RWPE2 (cell line): Measurements from ENCODE around the gene ADAMTSL1.
A peak's percentile ranks its signal among the peaks of the same experiment; 100 is the strongest.

Experiments
- ATAC-seq: fragments of 200-7000 bp; cut with Tn5 transposase; 3 replicates; pipeline ENCODE4 v1.9.1; 2021; ENCODE audit warnings: low read depth
- DNase-seq: peaks from one replicate; pipeline ENCODE4 v3.0.0-alpha.2; 2020; ENCODE audit warnings: low spot score
- H3K27ac ChIP-seq: fragments of 450-650 bp; 2 replicates; pipeline ENCODE4 v1.5.1; 2017; ENCODE audit warnings: mild to moderate bottlenecking; ENCODE audit not compliant: poor library complexity, severe bottlenecking
- H3K27me3 ChIP-seq: fragments of 250-450 bp; sonication (Bioruptor Pico); 2 replicates; pipeline ENCODE4 v1.5.1; 2021; ENCODE audit warnings: mild to moderate bottlenecking, moderate library complexity; ENCODE audit not compliant: insufficient read depth, poor library complexity, severe bottlenecking
- H3K36me3 ChIP-seq: fragments of 250-450 bp; sonication (Bioruptor Pico); 2 replicates; pipeline ENCODE4 v1.5.1; 2020; ENCODE audit warnings: low read depth, mild to moderate bottlenecking, moderate library complexity
- H3K4me1 ChIP-seq: fragments of 250-450 bp; sonication (Bioruptor Pico); 2 replicates; pipeline ENCODE4 v1.5.1; 2021; ENCODE audit warnings: mild to moderate bottlenecking, moderate library complexity; ENCODE audit not compliant: insufficient read depth, poor library complexity, severe bottlenecking
- H3K4me3 ChIP-seq: fragments of 250-450 bp; sonication (Bioruptor Pico); 2 replicates; pipeline ENCODE4 v1.5.1; 2021; ENCODE audit warnings: mild to moderate bottlenecking, moderate library complexity; ENCODE audit not compliant: severe bottlenecking
- H3K9me3 ChIP-seq: fragments of 250-450 bp; sonication (Bioruptor Pico); 2 replicates; pipeline ENCODE4 v1.5.1; 2021; ENCODE audit warnings: mild to moderate bottlenecking, moderate library complexity; ENCODE audit not compliant: severe bottlenecking
- TF ChIP-seq, protein P1 (sequence below): fragments of 450-650 bp; IDR thresholded peaks from one replicate; pipeline ENCODE4 v1.5.1; 2017; ENCODE audit warnings: mild to moderate bottlenecking, moderate library complexity; ENCODE audit not compliant: poor library complexity, severe bottlenecking

ADAMTSL1 gene

GRCh38 chr9:18662320-18662719 lies 188.4 kb downstream of the ADAMTSL1 start:
- ATAC-seq (no peak), DNase-seq (no peak)
- peaks cover 23% of the 10 kb centered on the region for H3K4me1 ChIP-seq
- no peaks in the 10 kb centered on the region for H3K9me3 ChIP-seq
- H3K36me3 ChIP-seq: no peaks in the 10 kb centered on the region
- no peaks in the 10 kb centered on the region for H3K27me3 ChIP-seq
- H3K27ac ChIP-seq: no peak overlapping the region
- TF ChIP-seq, protein P1, sequence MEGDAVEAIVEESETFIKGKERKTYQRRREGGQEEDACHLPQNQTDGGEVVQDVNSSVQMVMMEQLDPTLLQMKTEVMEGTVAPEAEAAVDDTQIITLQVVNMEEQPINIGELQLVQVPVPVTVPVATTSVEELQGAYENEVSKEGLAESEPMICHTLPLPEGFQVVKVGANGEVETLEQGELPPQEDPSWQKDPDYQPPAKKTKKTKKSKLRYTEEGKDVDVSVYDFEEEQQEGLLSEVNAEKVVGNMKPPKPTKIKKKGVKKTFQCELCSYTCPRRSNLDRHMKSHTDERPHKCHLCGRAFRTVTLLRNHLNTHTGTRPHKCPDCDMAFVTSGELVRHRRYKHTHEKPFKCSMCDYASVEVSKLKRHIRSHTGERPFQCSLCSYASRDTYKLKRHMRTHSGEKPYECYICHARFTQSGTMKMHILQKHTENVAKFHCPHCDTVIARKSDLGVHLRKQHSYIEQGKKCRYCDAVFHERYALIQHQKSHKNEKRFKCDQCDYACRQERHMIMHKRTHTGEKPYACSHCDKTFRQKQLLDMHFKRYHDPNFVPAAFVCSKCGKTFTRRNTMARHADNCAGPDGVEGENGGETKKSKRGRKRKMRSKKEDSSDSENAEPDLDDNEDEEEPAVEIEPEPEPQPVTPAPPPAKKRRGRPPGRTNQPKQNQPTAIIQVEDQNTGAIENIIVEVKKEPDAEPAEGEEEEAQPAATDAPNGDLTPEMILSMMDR: no peak
- H3K4me3 ChIP-seq: no peak overlapping the region

DNA sequence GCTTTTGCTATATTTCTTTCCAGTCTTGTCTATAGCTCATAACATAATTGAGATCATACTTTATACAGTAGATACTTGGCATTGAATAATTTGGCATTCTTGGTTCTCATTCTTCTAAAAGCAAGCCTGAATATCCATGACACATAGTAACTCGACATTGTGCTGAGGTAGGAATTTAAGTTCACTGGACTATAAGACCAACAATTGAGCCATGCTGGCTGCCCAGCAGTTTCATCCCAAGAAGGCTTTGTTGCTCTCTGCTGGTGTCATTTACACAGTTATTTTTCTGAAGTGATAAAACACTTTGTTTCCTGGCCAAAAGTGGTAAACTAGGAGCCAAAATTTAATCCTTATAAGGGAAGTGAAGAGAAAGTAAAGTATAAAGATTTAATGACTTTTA lies 192.0 kb downstream of the ADAMTSL1 start:
- ATAC-seq (no peak), DNase-seq (no peak)
- TF ChIP-seq, protein P1: no peak
- no peaks in the 10 kb centered on the region for H3K9me3 ChIP-seq
- H3K4me1 ChIP-seq: peaks cover 16% of the 10 kb centered on the region
- H3K4me3 ChIP-seq: no peak overlapping the region
- H3K27ac ChIP-seq: no peak overlapping the region
- no peaks in the 10 kb centered on the region for H3K36me3 ChIP-seq
- no peaks in the 10 kb centered on the region for H3K27me3 ChIP-seq

- H3K27me3 ChIP-seq: no peaks in the 10 kb centered on the region
- H3K36me3 ChIP-seq: no peaks in the 10 kb centered on the region
- H3K27ac ChIP-seq: peak overlapping the region; percentile 19
- peaks cover 16% of the 10 kb centered on the region for H3K4me1 ChIP-seq
- ATAC-seq (peak; percentile 20; the same call in 1 of the 3 replicates), DNase-seq (no peak)
- H3K9me3 ChIP-seq: no peaks in the 10 kb centered on the region
- H3K4me3 ChIP-seq: no peak overlapping the region
- TF ChIP-seq, protein P1: no peak
These were observed 192.4 kb downstream of the ADAMTSL1 start for GRCh38 chr9:18666348-18666747.

- Histone ChIP-seq H3K27me3 (no peaks in the 10 kb centered on the region), H3K27ac (peak overlapping the region; percentile 19), H3K4me1 (peaks cover 16% of the 10 kb centered on the region), H3K9me3 (no peaks in the 10 kb centered on the region), H3K4me3 (no peak overlapping the region), H3K36me3 (no peaks in the 10 kb centered on the region)
- DNase-seq: no peak
- ATAC-seq: peak; percentile 69
- TF ChIP-seq, protein P1: no peak
These were observed 193.2 kb downstream of the ADAMTSL1 start for GRCh38 chr9:18666986-18667772.

DNA sequence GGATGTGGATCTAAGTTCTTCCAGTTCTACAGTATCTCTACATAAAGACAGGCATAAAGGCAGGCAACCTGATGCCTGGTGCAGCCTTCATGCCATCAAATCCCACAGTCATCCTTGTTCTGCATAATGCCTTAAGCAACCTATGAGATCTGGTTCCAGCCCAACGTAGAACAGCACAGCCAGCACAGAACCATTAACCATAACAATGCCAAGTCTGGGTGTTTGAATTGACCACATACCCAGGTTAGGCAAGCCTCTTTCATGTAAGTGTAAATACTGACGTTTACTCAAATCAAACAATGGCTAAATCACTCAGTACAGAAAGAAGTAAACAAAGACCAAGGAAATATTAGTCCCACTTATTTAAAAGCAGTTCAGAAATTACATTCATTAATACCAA lies 195.0 kb downstream of the ADAMTSL1 start:
- H3K4me1 ChIP-seq: peaks cover 16% of the 10 kb centered on the region
- TF ChIP-seq, protein P1: no peak
- no peaks in the 10 kb centered on the region for H3K36me3 ChIP-seq
- ATAC-seq (peak; percentile 75; the same call in 2 of the 3 replicates), DNase-seq (no peak)
- no peak overlapping the region for H3K27ac ChIP-seq
- no peaks in the 10 kb centered on the region for H3K9me3 ChIP-seq
- no peak overlapping the region for H3K4me3 ChIP-seq
- H3K27me3 ChIP-seq: no peaks in the 10 kb centered on the region
